ENCODE measurements around the gene GLB1L2. TPM values are rescaled to one million over a fixed set of nuclear protein-coding genes. Genes with fewer than 3 reads are reported as not detected.

Gene GLB1L2
- total and polyA plus RNA-seq, 2 experiments from 2014 or later: 3.3 to 12.3 TPM

GRCh38 chr11:134287561-134287960 lies 44.2 kb upstream of the GLB1L2 start (continued):
- TF ChIP-seq, protein P1, sequence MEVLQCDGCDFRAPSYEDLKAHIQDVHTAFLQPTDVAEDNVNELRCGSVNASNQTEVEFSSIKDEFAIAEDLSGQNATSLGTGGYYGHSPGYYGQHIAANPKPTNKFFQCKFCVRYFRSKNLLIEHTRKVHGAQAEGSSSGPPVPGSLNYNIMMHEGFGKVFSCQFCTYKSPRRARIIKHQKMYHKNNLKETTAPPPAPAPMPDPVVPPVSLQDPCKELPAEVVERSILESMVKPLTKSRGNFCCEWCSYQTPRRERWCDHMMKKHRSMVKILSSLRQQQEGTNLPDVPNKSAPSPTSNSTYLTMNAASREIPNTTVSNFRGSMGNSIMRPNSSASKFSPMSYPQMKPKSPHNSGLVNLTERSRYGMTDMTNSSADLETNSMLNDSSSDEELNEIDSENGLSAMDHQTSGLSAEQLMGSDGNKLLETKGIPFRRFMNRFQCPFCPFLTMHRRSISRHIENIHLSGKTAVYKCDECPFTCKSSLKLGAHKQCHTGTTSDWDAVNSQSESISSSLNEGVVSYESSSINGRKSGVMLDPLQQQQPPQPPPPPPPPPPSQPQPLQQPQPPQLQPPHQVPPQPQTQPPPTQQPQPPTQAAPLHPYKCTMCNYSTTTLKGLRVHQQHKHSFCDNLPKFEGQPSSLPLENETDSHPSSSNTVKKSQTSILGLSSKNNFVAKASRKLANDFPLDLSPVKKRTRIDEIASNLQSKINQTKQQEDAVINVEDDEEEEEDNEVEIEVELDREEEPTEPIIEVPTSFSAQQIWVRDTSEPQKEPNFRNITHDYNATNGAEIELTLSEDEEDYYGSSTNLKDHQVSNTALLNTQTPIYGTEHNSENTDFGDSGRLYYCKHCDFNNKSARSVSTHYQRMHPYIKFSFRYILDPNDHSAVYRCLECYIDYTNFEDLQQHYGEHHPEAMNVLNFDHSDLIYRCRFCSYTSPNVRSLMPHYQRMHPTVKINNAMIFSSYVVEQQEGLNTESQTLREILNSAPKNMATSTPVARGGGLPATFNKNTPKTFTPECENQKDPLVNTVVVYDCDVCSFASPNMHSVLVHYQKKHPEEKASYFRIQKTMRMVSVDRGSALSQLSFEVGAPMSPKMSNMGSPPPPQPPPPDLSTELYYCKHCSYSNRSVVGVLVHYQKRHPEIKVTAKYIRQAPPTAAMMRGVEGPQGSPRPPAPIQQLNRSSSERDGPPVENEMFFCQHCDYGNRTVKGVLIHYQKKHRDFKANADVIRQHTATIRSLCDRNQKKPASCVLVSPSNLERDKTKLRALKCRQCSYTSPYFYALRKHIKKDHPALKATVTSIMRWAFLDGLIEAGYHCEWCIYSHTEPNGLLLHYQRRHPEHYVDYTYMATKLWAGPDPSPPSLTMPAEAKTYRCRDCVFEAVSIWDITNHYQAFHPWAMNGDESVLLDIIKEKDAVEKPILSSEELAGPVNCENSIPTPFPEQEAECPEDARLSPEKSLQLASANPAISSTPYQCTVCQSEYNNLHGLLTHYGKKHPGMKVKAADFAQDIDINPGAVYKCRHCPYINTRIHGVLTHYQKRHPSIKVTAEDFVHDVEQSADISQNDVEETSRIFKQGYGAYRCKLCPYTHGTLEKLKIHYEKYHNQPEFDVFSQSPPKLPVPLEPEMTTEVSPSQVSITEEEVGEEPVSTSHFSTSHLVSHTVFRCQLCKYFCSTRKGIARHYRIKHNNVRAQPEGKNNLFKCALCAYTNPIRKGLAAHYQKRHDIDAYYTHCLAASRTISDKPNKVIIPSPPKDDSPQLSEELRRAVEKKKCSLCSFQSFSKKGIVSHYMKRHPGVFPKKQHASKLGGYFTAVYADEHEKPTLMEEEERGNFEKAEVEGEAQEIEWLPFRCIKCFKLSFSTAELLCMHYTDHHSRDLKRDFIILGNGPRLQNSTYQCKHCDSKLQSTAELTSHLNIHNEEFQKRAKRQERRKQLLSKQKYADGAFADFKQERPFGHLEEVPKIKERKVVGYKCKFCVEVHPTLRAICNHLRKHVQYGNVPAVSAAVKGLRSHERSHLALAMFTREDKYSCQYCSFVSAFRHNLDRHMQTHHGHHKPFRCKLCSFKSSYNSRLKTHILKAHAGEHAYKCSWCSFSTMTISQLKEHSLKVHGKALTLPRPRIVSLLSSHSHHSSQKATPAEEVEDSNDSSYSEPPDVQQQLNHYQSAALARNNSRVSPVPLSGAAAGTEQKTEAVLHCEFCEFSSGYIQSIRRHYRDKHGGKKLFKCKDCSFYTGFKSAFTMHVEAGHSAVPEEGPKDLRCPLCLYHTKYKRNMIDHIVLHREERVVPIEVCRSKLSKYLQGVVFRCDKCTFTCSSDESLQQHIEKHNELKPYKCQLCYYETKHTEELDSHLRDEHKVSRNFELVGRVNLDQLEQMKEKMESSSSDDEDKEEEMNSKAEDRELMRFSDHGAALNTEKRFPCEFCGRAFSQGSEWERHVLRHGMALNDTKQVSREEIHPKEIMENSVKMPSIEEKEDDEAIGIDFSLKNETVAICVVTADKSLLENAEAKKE (CRISPR knock-in tag; IDR thresholded peaks at IDR 0.05): no peak
- TF ChIP-seq ZNF114 (CRISPR knock-in tag; IDR thresholded peaks at IDR 0.05): no peak

GRCh38 chr11:134288486-134288885 lies 43.3 kb upstream of the GLB1L2 start:
- H3K4me2 ChIP-seq: no peak overlapping the region
- H3K4me3 Mint-ChIP-seq: no peak overlapping the region
- no peaks in the 10 kb centered on the region for H3K27me3 ChIP-seq (ENCODE audit: insufficient read depth)
- H3K9me2 ChIP-seq (ENCODE audit: insufficient read depth): no peaks in the 10 kb centered on the region
- H4K20me1 ChIP-seq (replicated peaks; ENCODE audit: insufficient read depth): no peaks in the 10 kb centered on the region
- H3K4me1 ChIP-seq (ENCODE audit: insufficient read depth): 0 out of 2 replicates have a peak, but pooled peaks cover 6% of the 10 kb centered on the region
- no peak overlapping the region for H3K27ac ChIP-seq (ENCODE audit: low read depth)
- no peaks in the 10 kb centered on the region for H3F3A ChIP-seq (replicated peaks; ENCODE audit: low read depth)
- H3K79me2 ChIP-seq (replicated peaks; ENCODE audit: insufficient read depth): no peaks in the 10 kb centered on the region
- peaks cover 25% of the 10 kb centered on the region for H3K4me1 Mint-ChIP-seq
- no peak for DNase-seq (ENCODE audit: low spot score)
- H3K4me3 ChIP-seq: no peak overlapping the region
- H3K36me3 ChIP-seq (ENCODE audit: insufficient read depth): peaks cover 26% of the 10 kb centered on the region
- peaks cover 7% of the 10 kb centered on the region for H3K27me3 Mint-ChIP-seq (ENCODE audit: insufficient read depth, low read depth, poor library complexity)
- no peak overlapping the region for H3K27ac Mint-ChIP-seq
- no peaks in the 10 kb centered on the region for H3K9me3 Mint-ChIP-seq
- no peak for ATAC-seq
- peaks cover 73% of the 10 kb centered on the region for H3K36me3 Mint-ChIP-seq (ENCODE audit: low read depth)
- no peak overlapping the region for H2AFZ ChIP-seq
- no peak for TF ChIP-seq NANOG (IDR thresholded peaks at IDR 0.05; ENCODE audit: borderline replicate concordance)
- no peak for TF ChIP-seq EZH2phosphoT487 (IDR thresholded peaks at IDR 0.05; ENCODE audit: unreplicated experiment)
- TF ChIP-seq ZNF331 (CRISPR knock-in tag; IDR thresholded peaks at IDR 0.05; ENCODE audit: low read depth): no peak
- no peak for TF ChIP-seq STAT1 (IDR thresholded peaks at IDR 0.05; ENCODE audit: unreplicated experiment)
- TF ChIP-seq REST (IDR thresholded peaks at IDR 0.05; ENCODE audit: unreplicated experiment): no peak
- TF ChIP-seq, protein P2, sequence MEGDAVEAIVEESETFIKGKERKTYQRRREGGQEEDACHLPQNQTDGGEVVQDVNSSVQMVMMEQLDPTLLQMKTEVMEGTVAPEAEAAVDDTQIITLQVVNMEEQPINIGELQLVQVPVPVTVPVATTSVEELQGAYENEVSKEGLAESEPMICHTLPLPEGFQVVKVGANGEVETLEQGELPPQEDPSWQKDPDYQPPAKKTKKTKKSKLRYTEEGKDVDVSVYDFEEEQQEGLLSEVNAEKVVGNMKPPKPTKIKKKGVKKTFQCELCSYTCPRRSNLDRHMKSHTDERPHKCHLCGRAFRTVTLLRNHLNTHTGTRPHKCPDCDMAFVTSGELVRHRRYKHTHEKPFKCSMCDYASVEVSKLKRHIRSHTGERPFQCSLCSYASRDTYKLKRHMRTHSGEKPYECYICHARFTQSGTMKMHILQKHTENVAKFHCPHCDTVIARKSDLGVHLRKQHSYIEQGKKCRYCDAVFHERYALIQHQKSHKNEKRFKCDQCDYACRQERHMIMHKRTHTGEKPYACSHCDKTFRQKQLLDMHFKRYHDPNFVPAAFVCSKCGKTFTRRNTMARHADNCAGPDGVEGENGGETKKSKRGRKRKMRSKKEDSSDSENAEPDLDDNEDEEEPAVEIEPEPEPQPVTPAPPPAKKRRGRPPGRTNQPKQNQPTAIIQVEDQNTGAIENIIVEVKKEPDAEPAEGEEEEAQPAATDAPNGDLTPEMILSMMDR (conservative IDR thresholded peaks at IDR 0.05; ENCODE audit: low read depth in 2 of 2): no peak
- TF ChIP-seq JUNB (IDR thresholded peaks at IDR 0.05; ENCODE audit: unreplicated experiment): no peak
- TF ChIP-seq POLR2AphosphoS5 (IDR thresholded peaks at IDR 0.05; ENCODE audit: low read depth): no peak
- no peak for TF ChIP-seq EZH2 (IDR thresholded peaks at IDR 0.05; ENCODE audit: low read depth, unreplicated experiment)
- no peak for TF ChIP-seq CREB1 (CRISPR knock-in tag; IDR thresholded peaks at IDR 0.05; ENCODE audit: low read depth)
- TF ChIP-seq ZNF114 (CRISPR knock-in tag; IDR thresholded peaks at IDR 0.05): no peak

Data from GM23338 (cell line).